Nephron progenitor cell (in vitro differentiated cells): ENCODE data around the gene TNPO2.
"Not testable (repeated sequence)": the region's sequence is repeated elsewhere in the genome, so short reads cannot be mapped to it uniquely, and the experiment has no call there.

ENCODE experiments used
- DNase-seq: peaks from one replicate; pipeline ENCODE4 v3.0.0; 2021
- H3K27ac Mint-ChIP-seq: 2 replicates; pipeline ENCODE4 v1.8.0; 2021; ENCODE audit warnings: mild to moderate bottlenecking, moderate library complexity, mixed read lengths
- H3K27me3 Mint-ChIP-seq: 2 replicates; pipeline ENCODE4 v1.8.0; 2021; ENCODE audit warnings: mild to moderate bottlenecking, low read depth, mixed read lengths; ENCODE audit not compliant: poor library complexity
- H3K36me3 Mint-ChIP-seq: 2 replicates; pipeline ENCODE4 v1.8.0; 2021; ENCODE audit warnings: low read depth, mixed read lengths
- H3K4me1 Mint-ChIP-seq: 2 replicates; pipeline ENCODE4 v1.8.0; 2021; ENCODE audit warnings: mixed read lengths
- H3K4me3 Mint-ChIP-seq: 2 replicates; pipeline ENCODE4 v1.8.0; 2021; ENCODE audit warnings: mild to moderate bottlenecking, moderate library complexity, mixed read lengths
- H3K9me3 Mint-ChIP-seq: 2 replicates; pipeline ENCODE4 v1.8.0; 2021; ENCODE audit warnings: mild to moderate bottlenecking, moderate library complexity, mixed read lengths
- TF ChIP-seq, protein P1 (sequence below): fragments of 200-600 bp; sonication (generic); IDR thresholded peaks from 2 replicates; pipeline ENCODE4 v1.5.0; 2021; ENCODE audit warnings: antibody characterized with exemption

TNPO2 gene

DNA sequence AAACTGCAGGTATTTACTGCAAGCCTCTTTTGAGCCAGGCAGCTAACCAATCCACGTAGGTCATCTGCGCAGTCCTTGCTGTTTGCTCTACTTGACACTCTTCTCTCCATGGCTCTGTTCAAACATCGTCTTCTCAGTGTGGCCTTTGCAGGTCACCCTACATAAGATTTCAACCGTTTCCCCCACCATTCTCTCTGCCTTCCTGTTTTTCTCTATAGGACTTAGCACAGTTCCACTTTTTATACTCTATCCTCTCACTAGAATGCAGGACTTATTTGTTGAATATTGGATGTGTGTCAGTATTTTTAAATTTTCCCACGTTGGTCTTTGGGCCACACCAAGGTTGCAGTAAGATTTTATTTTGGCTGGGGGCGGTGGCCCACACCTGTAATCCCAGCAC is 25.6 kb downstream of the TNPO2 start:
- Mint-ChIP-seq H3K9me3 (no peaks in the 10 kb centered on the region), H3K27ac (no peak overlapping the region), H3K4me3 (peak overlapping the region; percentile 80), H3K27me3 (peaks cover 4% of the 10 kb centered on the region), H3K36me3 (peaks cover 40% of the 10 kb centered on the region), H3K4me1 (peaks cover 40% of the 10 kb centered on the region)
- TF ChIP-seq, protein P1, sequence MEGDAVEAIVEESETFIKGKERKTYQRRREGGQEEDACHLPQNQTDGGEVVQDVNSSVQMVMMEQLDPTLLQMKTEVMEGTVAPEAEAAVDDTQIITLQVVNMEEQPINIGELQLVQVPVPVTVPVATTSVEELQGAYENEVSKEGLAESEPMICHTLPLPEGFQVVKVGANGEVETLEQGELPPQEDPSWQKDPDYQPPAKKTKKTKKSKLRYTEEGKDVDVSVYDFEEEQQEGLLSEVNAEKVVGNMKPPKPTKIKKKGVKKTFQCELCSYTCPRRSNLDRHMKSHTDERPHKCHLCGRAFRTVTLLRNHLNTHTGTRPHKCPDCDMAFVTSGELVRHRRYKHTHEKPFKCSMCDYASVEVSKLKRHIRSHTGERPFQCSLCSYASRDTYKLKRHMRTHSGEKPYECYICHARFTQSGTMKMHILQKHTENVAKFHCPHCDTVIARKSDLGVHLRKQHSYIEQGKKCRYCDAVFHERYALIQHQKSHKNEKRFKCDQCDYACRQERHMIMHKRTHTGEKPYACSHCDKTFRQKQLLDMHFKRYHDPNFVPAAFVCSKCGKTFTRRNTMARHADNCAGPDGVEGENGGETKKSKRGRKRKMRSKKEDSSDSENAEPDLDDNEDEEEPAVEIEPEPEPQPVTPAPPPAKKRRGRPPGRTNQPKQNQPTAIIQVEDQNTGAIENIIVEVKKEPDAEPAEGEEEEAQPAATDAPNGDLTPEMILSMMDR = no peak
- no peak for DNase-seq

DNA sequence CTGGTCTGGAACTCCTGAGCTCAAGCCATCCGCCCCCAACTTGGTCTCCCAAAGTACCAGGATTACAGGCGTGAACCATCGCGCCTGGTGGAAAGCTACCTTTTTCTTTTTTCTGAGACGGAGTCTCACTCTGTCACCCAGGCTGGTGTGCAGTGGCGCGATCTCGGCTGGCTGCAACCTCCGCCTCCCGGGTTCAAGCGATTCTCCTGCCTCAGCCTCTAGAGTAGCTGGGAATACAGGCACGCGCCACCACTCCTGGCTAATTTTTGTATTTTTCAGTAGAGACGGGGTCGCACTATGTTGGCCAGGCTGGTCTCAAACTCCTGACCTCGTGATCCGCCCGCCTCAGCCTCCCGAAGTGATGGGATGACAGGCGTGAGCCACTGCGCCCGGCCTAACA is 26.3 kb downstream of the TNPO2 start:
- peaks cover 35% of the 10 kb centered on the region for H3K4me1 Mint-ChIP-seq
- H3K36me3 Mint-ChIP-seq = peaks cover 33% of the 10 kb centered on the region
- H3K9me3 Mint-ChIP-seq, DNase-seq, H3K27me3 Mint-ChIP-seq, H3K27ac Mint-ChIP-seq: not testable (repeated sequence)
- H3K4me3 Mint-ChIP-seq = peak overlapping the region; percentile 93

GRCh38 chr19:12696366-12697335 is 27.1 kb downstream of the TNPO2 start, which contains the start of gene FBXW9:
TSS of gene FBXW9 (minus strand) at chr19:12696631. CDS start at chr19:12696581, 50 bp downstream.
- Mint-ChIP-seq H3K27ac (peak within 1 kb of the TSS; percentile 99), H3K9me3 (no peaks in the 10 kb centered on the region), H3K4me3 (peak within 1 kb of the TSS; percentile 93), H3K4me1 (peaks cover 35% of the 10 kb centered on the region), H3K36me3 (peaks cover 28% of the 10 kb centered on the region), H3K27me3 (peaks cover 6% of the 10 kb centered on the region)
- TF ChIP-seq, protein P1 = no peak
- peak; percentile 99 for DNase-seq

GRCh38 chr19:12695997-12696365 is 27.8 kb downstream of the TNPO2 start:
- Mint-ChIP-seq H3K9me3 (no peaks in the 10 kb centered on the region), H3K4me1 (peaks cover 28% of the 10 kb centered on the region), H3K27me3 (peaks cover 3% of the 10 kb centered on the region), H3K27ac (no peak overlapping the region), H3K4me3 (peak overlapping the region; percentile 93), H3K36me3 (peaks cover 23% of the 10 kb centered on the region)
- TF ChIP-seq, protein P1 = no peak
- no peak for DNase-seq

DNA sequence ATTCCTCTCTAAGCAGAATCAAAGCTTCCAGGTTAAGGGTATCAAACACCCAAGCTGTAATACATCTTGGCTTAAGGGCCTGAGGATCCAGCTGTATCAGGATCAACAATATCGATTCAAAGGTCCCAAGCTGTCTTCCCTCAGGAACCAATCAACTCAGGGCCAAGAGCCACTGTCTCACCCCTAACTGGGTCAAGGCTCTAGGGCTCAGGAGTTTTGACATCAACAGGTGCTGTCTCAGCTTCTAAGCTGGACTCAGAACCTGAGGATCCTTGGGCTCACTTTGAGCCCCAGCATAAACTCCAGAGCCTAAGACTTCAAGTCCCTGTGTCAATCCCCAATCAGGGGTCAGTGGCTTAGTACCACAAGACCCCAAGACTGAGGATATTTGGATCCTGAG is 28.2 kb downstream of the TNPO2 start:
- TF ChIP-seq, protein P1 = no peak
- Mint-ChIP-seq H3K27ac (no peak overlapping the region), H3K9me3 (no peaks in the 10 kb centered on the region), H3K27me3 (peaks cover 3% of the 10 kb centered on the region), H3K36me3 (peaks cover 19% of the 10 kb centered on the region), H3K4me1 (peaks cover 24% of the 10 kb centered on the region), H3K4me3 (peak overlapping the region; percentile 93)
- no peak for DNase-seq

GRCh38 chr19:12695096-12695495 is 28.6 kb downstream of the TNPO2 start:
- Mint-ChIP-seq H3K36me3 (peaks cover 16% of the 10 kb centered on the region), H3K9me3 (no peaks in the 10 kb centered on the region), H3K27me3 (peaks cover 3% of the 10 kb centered on the region), H3K27ac (no peak overlapping the region), H3K4me1 (peaks cover 22% of the 10 kb centered on the region), H3K4me3 (peak overlapping the region; percentile 93)
- DNase-seq = no peak
- TF ChIP-seq, protein P1 = no peak
